Endodermal cell (in vitro differentiated cells): ENCODE data around the gene EPHX1. TPM values are rescaled to one million over a fixed set of nuclear protein-coding genes. Genes with fewer than 3 reads are reported as not detected.
A peak's percentile ranks its signal among the peaks of the same experiment; 100 is the strongest.
"Not testable (repeated sequence)": the region's sequence is repeated elsewhere in the genome, so short reads cannot be mapped to it uniquely, and the experiment has no call there.

Experiments
- DNase-seq: peaks from one replicate; pipeline ENCODE4 v3.0.0-alpha.2; 2017
- H3K27ac ChIP-seq: 2 replicates; pipeline ENCODE4 v1.5.1; 2013; ENCODE audit warnings: mild to moderate bottlenecking, low read depth, low read length, moderate library complexity
- H3K27me3 ChIP-seq: 2 replicates; pipeline ENCODE4 v1.6.1; 2013; ENCODE audit warnings: mild to moderate bottlenecking, low read length, moderate library complexity; ENCODE audit not compliant: insufficient read depth, control insufficient read depth, poor library complexity, severe bottlenecking
- H3K36me3 ChIP-seq: 2 replicates; pipeline ENCODE4 v1.7.0; 2013; ENCODE audit warnings: mild to moderate bottlenecking, low read length, moderate library complexity; ENCODE audit not compliant: control insufficient read depth, insufficient read depth
- H3K4me1 ChIP-seq: one replicate; pipeline ENCODE4 v1.7.0; 2013; ENCODE audit warnings: low read length; ENCODE audit not compliant: control insufficient read depth, insufficient read depth
- H3K4me3 ChIP-seq: 2 replicates; pipeline ENCODE4 v1.5.1; 2013; ENCODE audit warnings: mild to moderate bottlenecking, low read length, moderate library complexity
- H3K9ac ChIP-seq: 2 replicates; pipeline ENCODE4 v1.6.1; 2013; ENCODE audit warnings: mild to moderate bottlenecking, low read length, moderate library complexity; ENCODE audit not compliant: poor library complexity, severe bottlenecking; ENCODE audit errors: extremely low read depth
- H3K9me3 ChIP-seq: 2 replicates; pipeline ENCODE4 v1.6.1; 2013; ENCODE audit warnings: mild to moderate bottlenecking, low read length, moderate library complexity; ENCODE audit not compliant: control insufficient read depth
- H3K27ac Mint-ChIP-seq: 2 replicates; pipeline ENCODE4 v1.8.0; 2020; ENCODE audit warnings: mixed read lengths
- H3K27me3 Mint-ChIP-seq: 2 replicates; pipeline ENCODE4 v1.8.0; 2021; ENCODE audit warnings: mild to moderate bottlenecking, mixed read lengths; ENCODE audit not compliant: insufficient read depth
- H3K36me3 Mint-ChIP-seq: 2 replicates; pipeline ENCODE4 v1.8.0; 2020; ENCODE audit warnings: low read depth, mixed read lengths
- H3K4me1 Mint-ChIP-seq: 2 replicates; pipeline ENCODE4 v1.8.0; 2020; ENCODE audit warnings: mixed read lengths
- H3K4me3 Mint-ChIP-seq: 2 replicates; pipeline ENCODE4 v1.8.0; 2020; ENCODE audit warnings: mild to moderate bottlenecking, moderate library complexity, mixed read lengths
- H3K9me3 Mint-ChIP-seq: 2 replicates; pipeline ENCODE4 v1.8.0; 2020; ENCODE audit warnings: mild to moderate bottlenecking, mixed read lengths
- CTCF ChIP-seq: fragments of 200-600 bp; sonication (generic); conservative IDR thresholded peaks from 2 replicates; pipeline ENCODE4 v1.5.0; 2021; ENCODE audit warnings: antibody characterized with exemption, mild to moderate bottlenecking
- WGBS, 2 experiments: methylation state at CpG; one replicate each; pipeline versions ENCODE4 v1.1.5 to v1.1.7; 2013; ENCODE audit warnings: missing lambda C conversion rate in 2 of 2, mixed read lengths in 1 of 2; ENCODE audit not compliant: insufficient coverage in 1 of 2, insufficient read length in 1 of 2; 5-methylcytosine and 5-hydroxymethylcytosine counted together
- total RNA-seq, 2 donors: library from RNA; stranded (reverse); fragmentation: NEBNext Ultra II Directional in 1 of 2; extraction: Animal tissue kit (Norgen Biotek cat#: 25700) in 1 of 2; gene quantifications; 2 replicates in 1 of 2; 3 replicates in 1 of 2; pipeline ENCODE4 v1.2.1, GENCODE V29; 2021

EPHX1 gene
- total RNA-seq, 2 donors from 2014 or later, result 49.2 to 84.1 TPM

GRCh38 chr1:225814381-225814780, 4.5 kb downstream of the EPHX1 start:
- Mint-ChIP-seq H3K36me3 (peaks cover 16% of the 10 kb centered on the region), H3K4me3 (no peak overlapping the region), H3K27me3 (no peaks in the 10 kb centered on the region), H3K27ac (no peak overlapping the region), H3K9me3 (no peaks in the 10 kb centered on the region), H3K4me1 (peaks cover 47% of the 10 kb centered on the region)
- Histone ChIP-seq H3K4me3 (no peak overlapping the region), H3K9me3 (no peaks in the 10 kb centered on the region), H3K27me3 (no peaks in the 10 kb centered on the region), H3K4me1 (peaks cover 28% of the 10 kb centered on the region), H3K36me3 (peaks cover 49% of the 10 kb centered on the region), H3K9ac (no peak overlapping the region), H3K27ac (no peak overlapping the region)
- 91 to 100% methylated on average over 2 to 7 of the region's 7 CpGs for WGBS, 2 experiments
- no peak for DNase-seq
- no peak for TF ChIP-seq CTCF

- not testable (repeated sequence) for H3K27ac ChIP-seq, H3K27ac Mint-ChIP-seq, H3K4me3 ChIP-seq, DNase-seq, H3K9me3 Mint-ChIP-seq, H3K27me3 ChIP-seq, H3K27me3 Mint-ChIP-seq, H3K4me3 Mint-ChIP-seq, H3K9ac ChIP-seq, H3K9me3 ChIP-seq
- Histone ChIP-seq H3K36me3 (peaks cover 55% of the 10 kb centered on the region), H3K4me1 (peaks cover 28% of the 10 kb centered on the region)
- WGBS, 2 experiments, result 95 to 100% methylated on average over 1 to 7 of the region's 7 CpGs
- H3K4me1 Mint-ChIP-seq, result peaks cover 49% of the 10 kb centered on the region
- peaks cover 22% of the 10 kb centered on the region for H3K36me3 Mint-ChIP-seq
Measured at GRCh38 chr1:225815090-225815489, 5.2 kb downstream of the EPHX1 start.

GRCh38 chr1:225815526-225816178, 5.7 kb downstream of the EPHX1 start:
- peaks cover 57% of the 10 kb centered on the region for H3K36me3 ChIP-seq
- peaks cover 49% of the 10 kb centered on the region for H3K4me1 Mint-ChIP-seq
- no peak overlapping the region for H3K27ac ChIP-seq
- H3K4me3 Mint-ChIP-seq, result no peak overlapping the region
- H3K27me3 Mint-ChIP-seq, result no peaks in the 10 kb centered on the region
- H3K9me3 ChIP-seq, result no peaks in the 10 kb centered on the region
- H3K4me1 ChIP-seq, result peaks cover 28% of the 10 kb centered on the region
- no peak overlapping the region for H3K9ac ChIP-seq
- peak; percentile 46 for DNase-seq
- no peak for TF ChIP-seq CTCF
- H3K27me3 ChIP-seq, result no peaks in the 10 kb centered on the region
- H3K4me3 ChIP-seq, result no peak overlapping the region
- peaks cover 27% of the 10 kb centered on the region for H3K36me3 Mint-ChIP-seq
- H3K27ac Mint-ChIP-seq, result peak overlapping the region; percentile 20
- no peaks in the 10 kb centered on the region for H3K9me3 Mint-ChIP-seq
- whole genome bisulfite sequencing, 2 experiments, result 92 to 94% methylated on average over 13 to 17 of the region's 17 CpGs
